Brain pericyte (primary cell): ENCODE data around the gene LONP2.
"Not testable (repeated sequence)": the region's sequence is repeated elsewhere in the genome, so short reads cannot be mapped to it uniquely, and the experiment has no call there.

ENCODE experiments used
- DNase-seq: peaks from one replicate; pipeline ENCODE4 v3.0.0-alpha.2; 2012; ENCODE audit warnings: low read depth, low spot score

The LONP2 gene

GRCh38 chr16:48334325-48334724, 90.2 kb downstream of the LONP2 start:
- DNase-seq, result no peak

- DNase-seq, result no peak
Measured at GRCh38 chr16:48335961-48336360, 91.9 kb downstream of the LONP2 start.

GRCh38 chr16:48340054-48340453, 96.0 kb downstream of the LONP2 start:
- DNase-seq, result no peak

GRCh38 chr16:48342591-48342990, 98.5 kb downstream of the LONP2 start:
- DNase-seq, result no peak

- no peak for DNase-seq
Measured at GRCh38 chr16:48347191-48347865, 103.2 kb downstream of the LONP2 start.

GRCh38 chr16:48347980-48348379, 103.9 kb downstream of the LONP2 start:
- DNase-seq, result no peak

- DNase-seq, result no peak
Measured at GRCh38 chr16:48350736-48351135, 106.6 kb downstream of the LONP2 start.

GRCh38 chr16:48352648-48353390, 108.7 kb downstream of the LONP2 start:
- DNase-seq, result no peak

- peak; percentile 39 for DNase-seq
Measured at GRCh38 chr16:48353565-48354163, 109.6 kb downstream of the LONP2 start.

GRCh38 chr16:48354385-48354784, 110.3 kb downstream of the LONP2 start:
- not testable (repeated sequence) for DNase-seq

GRCh38 chr16:48354877-48355855, 111.1 kb downstream of the LONP2 start:
- no peak for DNase-seq

GRCh38 chr16:48356633-48357376, 112.7 kb downstream of the LONP2 start:
- no peak for DNase-seq

GRCh38 chr16:48358419-48358818, 114.3 kb downstream of the LONP2 start:
- no peak for DNase-seq

- no peak for DNase-seq
Measured at GRCh38 chr16:48359983-48360382, 115.9 kb downstream of the LONP2 start.

- DNase-seq, result no peak
Measured at GRCh38 chr16:48361012-48361411, 116.9 kb downstream of the LONP2 start.

GRCh38 chr16:48361540-48362144, 117.5 kb downstream of the LONP2 start:
- DNase-seq, result no peak

GRCh38 chr16:48365025-48365600, 121.0 kb downstream of the LONP2 start:
- DNase-seq, result no peak

- peak; percentile 20 for DNase-seq
Measured at GRCh38 chr16:48365601-48366164, 121.6 kb downstream of the LONP2 start.

- DNase-seq, result peak; percentile 13
Measured at GRCh38 chr16:48366165-48367093, 122.3 kb downstream of the LONP2 start.
